Measurements from ENCODE around the gene ABCA5. TPM values are rescaled to one million over a fixed set of nuclear protein-coding genes. Genes with fewer than 3 reads are reported as not detected.

The ABCA5 gene
- total RNA-seq, 1 donor: 13.8 TPM

DNA sequence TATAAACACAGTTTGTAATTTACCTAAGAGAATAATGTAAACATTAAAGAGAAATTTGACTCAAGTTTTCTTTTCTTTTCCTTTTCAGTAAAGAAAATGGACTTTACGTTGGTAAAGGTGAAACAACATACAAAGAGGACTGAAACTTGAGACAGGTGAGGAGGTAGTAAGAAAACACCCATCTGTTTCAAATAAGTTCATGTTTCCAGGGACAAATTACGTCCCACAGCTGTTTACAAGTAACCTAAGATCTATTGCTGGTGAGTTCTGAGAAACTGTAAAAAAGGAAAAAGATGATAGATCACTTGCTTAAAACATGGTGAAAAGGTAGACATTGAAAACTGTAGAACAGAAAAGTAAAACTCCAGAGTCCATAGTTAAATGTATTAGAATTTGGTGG lies 4.8 kb upstream of the ABCA5 start:
- H3K4me3 ChIP-seq (ENCODE audit: low read depth, low read length): no peak overlapping the region
- TF ChIP-seq CTCF (IDR thresholded peaks at IDR 0.05; ENCODE audit: insufficient read depth, low read depth, low read length): no peak

GRCh38 chr17:69326377-69327059 lies 415 bp downstream of the ABCA5 start:
- no peak for TF ChIP-seq CTCF (IDR thresholded peaks at IDR 0.05; ENCODE audit: insufficient read depth, low read depth, low read length)
- peak; percentile 36 for DNase-seq (ENCODE audit: low read depth)
- H3K4me3 ChIP-seq (ENCODE audit: low read depth, low read length): peak overlapping the region; percentile 79

More for the DNA sequence above, 4.8 kb upstream of the ABCA5 start:
- no peak for DNase-seq (ENCODE audit: low read depth)

DNA sequence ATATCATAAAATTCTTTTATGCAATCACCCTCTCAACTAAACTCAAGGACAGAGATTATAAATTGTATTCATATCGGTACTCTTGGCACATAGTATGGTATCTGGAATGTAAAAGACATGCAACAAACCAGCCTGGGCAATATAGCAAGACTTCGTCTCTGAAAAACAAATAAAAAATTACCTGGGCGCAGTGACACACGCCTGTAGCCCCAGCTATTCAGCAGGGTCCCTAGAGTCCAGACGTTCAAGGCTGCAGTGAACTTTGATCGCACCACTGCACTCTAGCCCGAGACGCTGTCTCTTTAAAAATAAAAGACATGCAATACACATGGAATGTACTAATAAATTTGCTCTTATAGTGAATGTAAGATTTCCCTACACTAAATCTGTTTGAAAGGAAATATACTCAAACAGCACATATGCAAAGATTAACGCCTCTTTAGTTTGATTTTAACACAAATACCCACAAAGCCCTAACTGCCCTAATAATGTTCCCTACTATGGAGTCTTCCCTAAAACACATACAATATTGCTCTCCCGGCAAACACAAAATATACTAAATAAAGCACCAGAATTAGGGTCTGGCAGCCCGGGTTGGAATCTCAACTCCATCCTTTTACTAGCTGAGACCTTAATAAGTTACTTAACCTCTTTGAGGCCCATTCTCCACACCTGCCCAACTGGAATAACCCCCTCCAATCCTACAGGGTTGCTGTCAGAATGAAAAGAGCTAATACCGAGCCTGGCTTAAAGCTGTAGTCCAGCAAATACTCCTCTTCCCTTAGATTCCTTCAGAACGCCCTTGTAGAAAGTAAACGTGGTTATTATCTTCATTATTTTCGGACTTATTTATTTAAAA lies 1.2 kb downstream of the ABCA5 start:
- TF ChIP-seq CTCF (IDR thresholded peaks at IDR 0.05; ENCODE audit: insufficient read depth, low read depth, low read length): no peak
- peak overlapping the region; percentile 79 for H3K4me3 ChIP-seq (ENCODE audit: low read depth, low read length)
- no peak for DNase-seq (ENCODE audit: low read depth)

GRCh38 chr17:69323806-69324205 lies 3.1 kb downstream of the ABCA5 start:
- no peak for DNase-seq (ENCODE audit: low read depth)
- no peak for TF ChIP-seq CTCF (IDR thresholded peaks at IDR 0.05; ENCODE audit: insufficient read depth, low read depth, low read length)
- no peak overlapping the region for H3K4me3 ChIP-seq (ENCODE audit: low read depth, low read length)

- H3K4me3 ChIP-seq (ENCODE audit: low read depth, low read length): no peak overlapping the region
- no peak for TF ChIP-seq CTCF (IDR thresholded peaks at IDR 0.05; ENCODE audit: insufficient read depth, low read depth, low read length)
- DNase-seq (ENCODE audit: low read depth): no peak
Observed at GRCh38 chr17:69320908-69321238, 6.1 kb downstream of the ABCA5 start.

- no peak for DNase-seq (ENCODE audit: low read depth)
Observed at GRCh38 chr17:69320210-69320907, 6.6 kb downstream of the ABCA5 start.

More at GRCh38 chr17:69320210-69320907, 6.6 kb downstream of the ABCA5 start:
- TF ChIP-seq CTCF (IDR thresholded peaks at IDR 0.05; ENCODE audit: insufficient read depth, low read depth, low read length): no peak
- no peak overlapping the region for H3K4me3 ChIP-seq (ENCODE audit: low read depth, low read length)
